Astrocyte of the hippocampus (primary cell): ENCODE results near the gene SLC31A1.
A peak's percentile ranks its signal among the peaks of the same experiment; 100 is the strongest.
"Not testable (repeated sequence)": the region's sequence is repeated elsewhere in the genome, so short reads cannot be mapped to it uniquely, and the experiment has no call there.

Experiments used
- DNase-seq: peaks from one replicate; pipeline ENCODE4 v3.0.0; 2011; ENCODE audit warnings: low read depth, low spot score

Gene SLC31A1

GRCh38 chr9:113261917-113262671, 40.8 kb downstream of the SLC31A1 start:
- DNase-seq: peak; percentile 23

- DNase-seq: no peak
Measured at GRCh38 chr9:113266174-113266573, 44.8 kb downstream of the SLC31A1 start.

- no peak for DNase-seq
Measured at GRCh38 chr9:113267911-113268566, 46.7 kb downstream of the SLC31A1 start.

- DNase-seq: no peak
Measured at GRCh38 chr9:113269355-113269754, 48.0 kb downstream of the SLC31A1 start.

GRCh38 chr9:113269871-113270270, 48.5 kb downstream of the SLC31A1 start:
- no peak for DNase-seq

GRCh38 chr9:113274474-113275156, 53.3 kb downstream of the SLC31A1 start:
- DNase-seq: peak; percentile 67

- DNase-seq: peak; percentile 99
Measured at GRCh38 chr9:113275157-113276131, 54.1 kb downstream of the SLC31A1 start, which contains the start of the genes CDC26 and PRPF4. Gene CDC26 (minus strand): TSS chr9:113275572. CDS start chr9:113272507, 3,065 bp downstream. Gene PRPF4 (plus strand): TSS chr9:113275658. CDS start chr9:113275744, 86 bp downstream.

GRCh38 chr9:113278840-113279239, 57.5 kb downstream of the SLC31A1 start:
- DNase-seq: no peak

- no peak for DNase-seq
Measured at GRCh38 chr9:113281356-113281755, 60.0 kb downstream of the SLC31A1 start.

GRCh38 chr9:113289091-113289490, 67.7 kb downstream of the SLC31A1 start:
- no peak for DNase-seq

GRCh38 chr9:113290052-113290607, 68.8 kb downstream of the SLC31A1 start:
- no peak for DNase-seq

GRCh38 chr9:113293285-113293878, 72.0 kb downstream of the SLC31A1 start:
- no peak for DNase-seq

GRCh38 chr9:113296247-113296646, 74.9 kb downstream of the SLC31A1 start:
- not testable (repeated sequence) for DNase-seq

GRCh38 chr9:113296796-113297558, 75.6 kb downstream of the SLC31A1 start:
- DNase-seq: no peak

GRCh38 chr9:113298311-113298710, 77.0 kb downstream of the SLC31A1 start:
- no peak for DNase-seq

GRCh38 chr9:113298924-113299770, 77.8 kb downstream of the SLC31A1 start:
- no peak for DNase-seq

- no peak for DNase-seq
Measured at GRCh38 chr9:113299800-113300292, 78.5 kb downstream of the SLC31A1 start.

GRCh38 chr9:113301548-113301947, 80.2 kb downstream of the SLC31A1 start:
- DNase-seq: no peak
